Kidney (tissue), 14 donors: ENCODE measurements around the gene BTBD9. TPM values are rescaled to one million over a fixed set of nuclear protein-coding genes. Genes with fewer than 3 reads are reported as not detected.

ENCODE experiments used
- DNase-seq, 5 donors: peaks; one replicate each; pipeline ENCODE4 v3.0.0-alpha.2; 2013 to 2020
- FAIRE-seq: peaks from 2 replicates; lab custom pipeline; 2012; peaks lifted over from hg19 to GRCh38; lab: Jason Lieb, UNC
- H3K27ac ChIP-seq, 2 donors: one replicate each; pipeline ENCODE4 v1.7.0; 2013; ENCODE audit warnings: low read depth in 2 of 2, low read length in 2 of 2, inconsistent platforms in 1 of 2
- H3K27me3 ChIP-seq: one replicate; pipeline ENCODE4 v1.7.1; 2013; ENCODE audit warnings: low read length, inconsistent platforms; ENCODE audit not compliant: control insufficient read depth, insufficient read depth
- H3K36me3 ChIP-seq, 3 donors: one replicate each; pipeline versions ENCODE4 v1.7.0 to v1.7.1; 2013; ENCODE audit warnings: low read length in 3 of 3, control low read depth in 1 of 3, inconsistent platforms in 1 of 3; ENCODE audit not compliant: insufficient read depth in 3 of 3, control insufficient read depth in 2 of 3
- H3K4me1 ChIP-seq, 3 donors: one replicate each; pipeline versions ENCODE4 v1.7.0 to v1.7.1; 2013; ENCODE audit warnings: low read length in 3 of 3, inconsistent platforms in 1 of 3, low read depth in 1 of 3; ENCODE audit not compliant: control insufficient read depth in 2 of 3, insufficient read depth in 2 of 3
- H3K4me3 ChIP-seq, 3 donors: one replicate each; pipeline versions ENCODE4 v1.7.0 to v1.8.1; 2013; ENCODE audit warnings: low read length in 3 of 3, control low read depth in 1 of 3, inconsistent platforms in 1 of 3
- H3K9ac ChIP-seq, 3 donors: one replicate each; pipeline versions ENCODE4 v1.7.0 to v1.7.1; 2013; ENCODE audit warnings: low read length in 3 of 3, control low read depth in 1 of 3, inconsistent platforms in 1 of 3
- H3K9me3 ChIP-seq, 3 donors: one replicate each; pipeline versions ENCODE4 v1.7.0 to v1.7.1; 2013; ENCODE audit warnings: low read length in 3 of 3, control low read depth in 1 of 3, inconsistent platforms in 1 of 3; ENCODE audit not compliant: control insufficient read depth in 2 of 3, insufficient read depth in 1 of 3
- CTCF ChIP-seq: IDR thresholded peaks from 3 replicates; pipeline ENCODE4 v1.5.1; 2012; ENCODE audit warnings: mild to moderate bottlenecking, moderate library complexity, borderline replicate concordance; ENCODE audit not compliant: insufficient read depth; ENCODE audit errors: extremely low read depth
- intact Hi-C: fragments of 100-400 bp; cut with DNase I; formaldehyde crosslinking; loops from one replicate; pipeline ENCODE4 v1.11.1; 2022
- polyA plus RNA-seq: library from polyadenylated mRNA; stranded (reverse); fragments of 350-450 nt; fragmentation: Illumina TruSeq; extraction: RNeasy Lipid Tissue Mini Kit (QIAGEN cat#74804); gene quantifications from one replicate; pipeline ENCODE4 v1.2.3, GENCODE V29; 2014; ENCODE audit warnings: low read depth, low replicate concordance; ENCODE audit not compliant: insufficient read depth
- total RNA-seq: library from RNA; stranded (reverse); fragmentation: NEBNext Ultra II Directional; extraction: Animal tissue kit (Norgen Biotek cat#: 25700); gene quantifications from one replicate; pipeline ENCODE4 v1.2.1, GENCODE V29; 2021
- donor health status: control.
- donor health status: control.
- donor health status: control.
- donor health status: control.
- donor health status: control.
- donor health status: DM: yes; HTN: yes; CAD: no.
- donor health status: Normal renal cell carcinoma (clear cell type).

Gene BTBD9
- total and polyA plus RNA-seq, 2 donors from 2014 or later: 4.2 to 29.9 TPM

DNA sequence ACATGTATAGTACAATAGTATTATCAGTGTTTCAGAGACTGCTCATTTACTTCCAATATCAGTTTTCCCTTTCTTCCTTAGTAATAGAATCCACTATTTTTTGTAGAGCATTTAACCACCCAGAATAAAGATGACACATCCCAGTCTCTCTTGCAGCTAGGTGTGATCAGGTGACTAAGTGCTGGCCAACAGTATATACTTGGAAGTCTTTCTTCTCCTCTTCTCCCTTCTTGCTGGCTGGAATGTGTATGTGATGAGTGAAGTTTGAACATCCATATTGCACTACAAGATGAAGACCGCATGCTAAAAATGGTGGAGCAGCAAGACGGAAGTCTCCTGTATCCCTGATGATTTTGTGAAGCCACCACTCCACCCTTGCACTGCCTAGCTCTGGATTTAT lies 14.5 kb upstream of the BTBD9 start:
- H3K4me1 ChIP-seq: no peaks in the 10 kb centered on the region
- TF ChIP-seq CTCF: no peak
- peaks cover 0 to 2% (median 2%) of the 10 kb centered on the region in 3 donors for H3K36me3 ChIP-seq
- H3K27ac ChIP-seq: no peak overlapping the region
- no peak for DNase-seq
- intact Hi-C loops: no loop called here
- H3K9ac ChIP-seq: no peak overlapping the region
- FAIRE-seq: no peak
- no peaks in the 10 kb centered on the region for H3K27me3 ChIP-seq
- no peaks in the 10 kb centered on the region for H3K9me3 ChIP-seq
- H3K4me3 ChIP-seq: no peak overlapping the region

DNA sequence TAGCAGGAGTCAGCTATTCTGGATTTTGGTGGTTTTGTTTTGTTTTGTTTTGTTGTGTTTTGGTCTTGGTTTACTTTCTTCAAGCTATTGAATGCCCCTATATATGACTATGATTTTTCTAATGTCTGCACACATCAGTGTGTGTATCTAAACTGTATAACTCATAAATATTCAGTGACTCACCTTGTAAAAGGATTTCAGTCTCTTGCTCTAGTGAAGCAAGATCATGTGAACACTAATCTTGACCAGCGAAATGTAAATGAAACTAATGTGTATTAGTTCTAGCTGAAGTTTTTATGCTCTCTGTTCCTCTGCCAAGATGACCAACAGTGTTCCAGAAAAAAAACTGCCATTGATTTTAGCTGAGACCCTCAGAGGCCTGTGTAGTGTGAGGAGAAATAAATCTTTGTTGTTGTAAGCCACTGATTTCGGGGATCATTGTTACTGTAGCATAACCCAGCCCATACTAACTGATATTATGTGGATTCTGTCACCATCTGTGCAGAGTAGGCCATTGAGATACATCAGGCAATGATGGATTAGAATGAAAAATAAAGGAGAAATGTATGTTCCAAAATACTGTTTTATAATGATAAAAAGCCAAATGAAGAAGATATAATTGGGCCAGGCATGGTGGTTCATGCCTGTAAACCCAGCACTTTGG lies 11.5 kb upstream of the BTBD9 start:
- intact Hi-C loops: no loop called here
- no peaks in the 10 kb centered on the region for H3K4me1 ChIP-seq
- DNase-seq (no peak), FAIRE-seq (no peak)
- H3K4me3 ChIP-seq: no peak overlapping the region
- TF ChIP-seq CTCF: no peak
- peaks cover 0 to 2% (median 0%) of the 10 kb centered on the region in 3 donors for H3K36me3 ChIP-seq
- no peak overlapping the region for H3K9ac ChIP-seq
- no peak overlapping the region for H3K27ac ChIP-seq
- H3K27me3 ChIP-seq: no peaks in the 10 kb centered on the region
- no peaks in the 10 kb centered on the region for H3K9me3 ChIP-seq

GRCh38 chr6:38650207-38650752 lies 10.6 kb upstream of the BTBD9 start:
- intact Hi-C loops: no loop called here
- FAIRE-seq (no peak), DNase-seq (no peak)
- no peak overlapping the region for H3K4me3 ChIP-seq
- H3K9me3 ChIP-seq: no peaks in the 10 kb centered on the region
- no peaks in the 10 kb centered on the region for H3K4me1 ChIP-seq
- H3K27me3 ChIP-seq: no peaks in the 10 kb centered on the region
- peaks cover 0 to 2% (median 0%) of the 10 kb centered on the region in 3 donors for H3K36me3 ChIP-seq
- TF ChIP-seq CTCF: no peak
- no peak overlapping the region for H3K27ac ChIP-seq
- no peak overlapping the region for H3K9ac ChIP-seq
